DND-41 (cell line): Measurements from ENCODE around the gene LRATD1.

Experiments
- CTCF ChIP-seq: IDR thresholded peaks from 2 replicates; pipeline ENCODE4 v1.5.1; 2012; ENCODE audit warnings: borderline replicate concordance, low read length, moderate library complexity, mild to moderate bottlenecking; ENCODE audit not compliant: poor library complexity, severe bottlenecking; ENCODE audit errors: extremely low read depth
- EZH2 ChIP-seq: IDR thresholded peaks from 3 replicates; pipeline ENCODE4 v1.6.1; 2012; ENCODE audit warnings: borderline replicate concordance, low read depth, mild to moderate bottlenecking, moderate library complexity, low read length, inconsistent platforms; ENCODE audit not compliant: severe bottlenecking

GRCh38 chr2:14601156-14601770 lies 31.3 kb upstream of the LRATD1 start:
- TF ChIP-seq EZH2 (no peak), CTCF (no peak)
